GM12878 (cell line): ENCODE data around the gene KANTR. TPM values are rescaled to one million over a fixed set of nuclear protein-coding genes. Genes with fewer than 3 reads are reported as not detected.

Experiments
- ATAC-seq: fragments of 200-7000 bp; cut with Tn5 transposase; 3 replicates; pipeline ENCODE4 v1.9.1; 2020; ENCODE audit warnings: mild to moderate bottlenecking, moderate library complexity
- Bru-seq: library from RNA; stranded (reverse); fragments of 400-500 nt; gene quantifications from one replicate; lab custom pipeline; 2021; lab: Mats Ljungman, UMichigan
- BruChase-seq, 2 experiments: library from RNA; stranded (reverse); fragments of 400-500 nt; gene quantifications; one replicate each; lab custom pipeline; 2021; lab: Mats Ljungman, UMichigan
- BruUV-seq: library from RNA; stranded (reverse); fragments of 400-500 nt; replicated peaks from 2 replicates; lab custom pipeline; 2021; lab: Mats Ljungman, UMichigan
- CTCF ChIA-PET: fragments of 300-600 bp; sonication (Branson Sonifier 250); formaldehyde crosslinking; extraction: SDS; loops from one replicate; lab custom pipeline; 2021; ENCODE audit warnings: inconsistent platforms; lab: Yijun Ruan, JAX
- POLR2A ChIA-PET: fragments of 350-600 bp; formaldehyde crosslinking; extraction: SDS; loops from one replicate; lab custom pipeline; 2021; ENCODE audit warnings: inconsistent platforms; lab: Charles Lee
- RAD21 ChIA-PET: fragments of 300-600 bp; sonication (Branson Sonifier 250); formaldehyde crosslinking; loops from one replicate; lab custom pipeline; 2023; ENCODE audit warnings: antibody characterized with exemption; ENCODE audit not compliant: unreplicated experiment; lab: Charles Lee
- SMC1A ChIA-PET: fragments of 300-600 bp; sonication (Branson Sonifier 250); formaldehyde crosslinking; loops from one replicate; lab custom pipeline; 2023; ENCODE audit not compliant: unreplicated experiment, uncharacterized antibody; lab: Charles Lee
- DNase-seq: peaks from one replicate; pipeline ENCODE4 v3.0.0-alpha.2; 2011; ENCODE audit warnings: low read depth, low spot score
- FAIRE-seq: peaks from 3 replicates; lab custom pipeline; 2011; peaks lifted over from hg19 to GRCh38; lab: Jason Lieb, UNC
- H2AFZ ChIP-seq: 2 replicates; pipeline ENCODE4 v1.6.0; 2011; ENCODE audit warnings: low read depth, low read length, control low read depth; ENCODE audit not compliant: control insufficient read depth
- H3K27ac ChIP-seq: 2 replicates; pipeline ENCODE4 v1.5.1; 2011; ENCODE audit warnings: control low read depth; ENCODE audit not compliant: control insufficient read depth, insufficient read depth
- H3K27me3 ChIP-seq, 2 experiments: replicated peaks in 1 of 2; 2 replicates each; pipeline versions ENCODE4 v1.6.0 to v1.6.1; 2011; ENCODE audit warnings: low read length in 1 of 2; ENCODE audit not compliant: control insufficient read depth in 2 of 2, insufficient read depth in 2 of 2
- H3K36me3 ChIP-seq, 2 experiments: 2 replicates each; pipeline ENCODE4 v1.5.1; 2011; ENCODE audit warnings: low read length in 1 of 2; ENCODE audit not compliant: control insufficient read depth in 2 of 2, insufficient read depth in 2 of 2
- H3K4me1 ChIP-seq: 2 replicates; pipeline ENCODE4 v1.6.1; 2011; ENCODE audit warnings: mild to moderate bottlenecking, low read length, moderate library complexity, mixed read lengths; ENCODE audit not compliant: control insufficient read depth, insufficient read depth
- H3K4me2 ChIP-seq: 2 replicates; pipeline ENCODE4 v1.6.0; 2011; ENCODE audit warnings: control low read depth; ENCODE audit not compliant: control insufficient read depth, insufficient read depth
- H3K4me3 ChIP-seq: fragments of 200-600 bp; sonication (generic); 2 replicates; pipeline ENCODE4 v1.5.1; 2016
- H3K79me2 ChIP-seq: 2 replicates; pipeline ENCODE4 v1.6.0; 2011; ENCODE audit warnings: low read length; ENCODE audit not compliant: control insufficient read depth, insufficient read depth
- H3K9ac ChIP-seq: 2 replicates; pipeline ENCODE4 v1.8.0; 2011; ENCODE audit warnings: low read length, control low read depth, mixed read lengths; ENCODE audit not compliant: control insufficient read depth, insufficient read depth
- H3K9me3 ChIP-seq: replicated peaks from 3 replicates; pipeline ENCODE4 v1.5.1; 2011; ENCODE audit warnings: mild to moderate bottlenecking, low read length; ENCODE audit not compliant: control insufficient read depth, insufficient read depth
- H4K20me1 ChIP-seq: 2 replicates; pipeline ENCODE4 v1.6.0; 2011; ENCODE audit not compliant: control insufficient read depth, insufficient read depth
- CBX3 ChIP-seq: fragments of 200-600 bp; sonication (generic); IDR thresholded peaks from 2 replicates; pipeline ENCODE4 v1.6.1; 2016; ENCODE audit warnings: low read depth, borderline replicate concordance
- E2F4 ChIP-seq: IDR thresholded peaks from 2 replicates; pipeline ENCODE4 v1.6.1; 2012; ENCODE audit warnings: low read depth, low read length, improper control_type of control experiment
- EED ChIP-seq: sonication (generic); IDR thresholded peaks from 2 replicates; pipeline ENCODE4 v1.6.1; 2016; ENCODE audit warnings: antibody characterized with exemption, low read depth
- FOS ChIP-seq: IDR thresholded peaks from 3 replicates; pipeline ENCODE4 v1.6.1; 2011; ENCODE audit warnings: borderline replicate concordance; ENCODE audit not compliant: insufficient read length; ENCODE audit errors: extremely low read depth
- HDGF ChIP-seq: fragments of 450-650 bp; IDR thresholded peaks from 2 replicates; pipeline ENCODE4 v1.6.1; 2016; ENCODE audit warnings: antibody characterized with exemption
- IKZF1 ChIP-seq: fragments of 450-650 bp; conservative IDR thresholded peaks from 2 replicates; pipeline ENCODE4 v1.6.1; 2017; ENCODE audit warnings: antibody characterized with exemption, mild to moderate bottlenecking
- PBX3 ChIP-seq: IDR thresholded peaks from 2 replicates; pipeline ENCODE4 v1.6.1; 2011; ENCODE audit warnings: mild to moderate bottlenecking, low read depth, low read length, moderate library complexity; ENCODE audit not compliant: insufficient replicate concordance
- RFX5 ChIP-seq: IDR thresholded peaks from 2 replicates; pipeline ENCODE4 v1.6.1; 2011; ENCODE audit warnings: low read depth, low read length, improper control_type of control experiment
- SP1 ChIP-seq: IDR thresholded peaks from one replicate; pipeline ENCODE4 v1.6.1; 2011; ENCODE audit warnings: low read depth, low read length
- TAF1 ChIP-seq: IDR thresholded peaks from 2 replicates; pipeline ENCODE4 v1.6.1; 2011; ENCODE audit warnings: mild to moderate bottlenecking, low read depth, low read length, borderline replicate concordance
- YBX1 ChIP-seq: fragments of 450-650 bp; IDR thresholded peaks from 2 replicates; pipeline ENCODE4 v1.6.1; 2016; ENCODE audit warnings: antibody characterized with exemption
- YY1 ChIP-seq: IDR thresholded peaks from 2 replicates; pipeline ENCODE4 v1.6.1; 2011; ENCODE audit warnings: low read depth, mild to moderate bottlenecking, low read length
- ZBTB4 ChIP-seq: fragments of 450-650 bp; formaldehyde crosslinking; IDR thresholded peaks from 2 replicates; pipeline ENCODE4 v1.4.0; 2022; ENCODE audit warnings: mild to moderate bottlenecking, moderate library complexity
- WGBS: methylation state at CpG from one replicate; pipeline ENCODE4 v1.1.6; 2016; ENCODE audit warnings: low lambda C conversion rate; ENCODE audit not compliant: insufficient replicate concordance, insufficient coverage; ENCODE audit errors: missing lambda C conversion rate; 5-methylcytosine and 5-hydroxymethylcytosine counted together
- in situ Hi-C: fragments of 300-500 bp; cut with MboI; formaldehyde crosslinking; loops from 9 replicates; pipeline ENCODE4 v1.14.3; 2018; ENCODE audit warnings: mixed read lengths
- intact Hi-C: fragments of 100-400 bp; cut with micrococcal nuclease; formaldehyde crosslinking; loops from one replicate; pipeline ENCODE4 v1.14.2; 2022; ENCODE audit not compliant: unreplicated experiment
- long read RNA-seq, 2 experiments: library from polyadenylated mRNA; unstranded; transcript quantifications; one replicate each; pipeline ENCODE4 v2.0.0, GENCODE V29; 2019 to 2020
- polyA minus RNA-seq, 3 experiments: library from RNA; depleted of rRNA, polyadenylated mRNA; stranded (reverse); fragments of >200 nt; gene quantifications; 2 replicates each; pipeline ENCODE4 v1.2.3, GENCODE V29; 2011
- polyA plus RNA-seq, 11 experiments: library from polyadenylated mRNA; depleted of rRNA in 4 of 11; unstranded in 6 of 11; stranded (reverse) in 5 of 11; fragments of >200 nt; fragmentation: Nextera tagmentation in 4 of 11; fragmentation: Illumina TruSeq in 1 of 11; extraction: Ambion mirVana in 4 of 11; extraction: Trizol in 1 of 11; gene quantifications; 1 replicate in 1 of 11; 2 replicates in 10 of 11; pipeline versions ENCODE4 v1.2.1 to v1.2.3, GENCODE V29; 2011 to 2016; ENCODE audit warnings: inconsistent platforms in 2 of 11, missing spikeins in 2 of 11, low read depth in 1 of 11
- total RNA-seq, 4 experiments: library from RNA; depleted of rRNA in 3 of 4; stranded (reverse); fragments of >200 nt in 3 of 4; fragmentation: Illumina TruSeq in 1 of 4; extraction: Trizol in 1 of 4; gene quantifications; 2 replicates each; pipeline versions ENCODE4 v1.2.1 to v1.2.3, GENCODE V29; 2013 to 2021

The KANTR gene
- total RNA-seq (2013; cell fraction: nucleolus; rRNA removed) = 121 TPM in 2 replicates
- 7.0 and 8.6 TPM in 2 replicates for total RNA-seq (2014; rRNA removed)
- total RNA-seq (2014; rRNA removed; fragmentation: Illumina TruSeq; extraction: Trizol) = 8.5 and 9.8 TPM in 2 replicates
- 5.3 and 6.0 TPM in 2 replicates for total RNA-seq (2021)
- 3.8 TPM for polyA plus RNA-seq (2011; ENCODE audit: low read depth)
- 14.8 and 21.1 TPM in 2 replicates for polyA plus RNA-seq (2011; rRNA removed)
- polyA plus RNA-seq (2011; cell fraction: cytosol; rRNA removed) = 4.2 and 4.8 TPM in 2 replicates
- polyA plus RNA-seq (2011; cell fraction: nucleus; rRNA removed) = 34.2 and 35.6 TPM in 2 replicates
- polyA plus RNA-seq (2012) = 5.6 and 6.2 TPM in 2 replicates
- 6.0 and 7.5 TPM in 2 replicates for polyA plus RNA-seq (2014; fragmentation: Illumina TruSeq; extraction: Trizol)
- 1 to 10 TPM in 1 of 2 experiments, under 1 TPM in 1; 1.00 to 1.1 TPM for polyA plus RNA-seq (2014; fragmentation: Nextera tagmentation; extraction: Ambion mirVana)
- 5.1 and 5.4 TPM in 2 replicates for polyA plus RNA-seq (2014; rRNA removed)
- polyA plus RNA-seq (2016; fragmentation: Nextera tagmentation; extraction: Ambion mirVana) = 1 to 10 TPM; 4.5 to 4.6 TPM
- polyA minus RNA-seq (2011; rRNA and poly(A)+ RNA removed) = 79.8 and 87.1 TPM in 2 replicates
- polyA minus RNA-seq (2011; cell fraction: cytosol; rRNA and poly(A)+ RNA removed) = 7.4 and 8.2 TPM in 2 replicates
- 39.4 and 68.1 TPM in 2 replicates for polyA minus RNA-seq (2011; cell fraction: nucleus; rRNA and poly(A)+ RNA removed)
- Bru-seq, nascent RNA = percentile 66 among the genes with signal in this experiment
- percentile 60 among the genes with signal in this experiment for BruChase-seq, experiment 1, labeled RNA remaining after a 6-hour chase
- percentile 65 among the genes with signal in this experiment for BruChase-seq, experiment 2, labeled RNA remaining after a 2-hour chase
- long read RNA-seq, experiment 1 = 0 reads
- long read RNA-seq, experiment 2, partial matches to known transcripts = 2 of 5 reads
- long read RNA-seq, experiment 2, other reads (novel, unspliced or antisense) = 3 of 5 reads

- DNase-seq (peak; percentile 73), FAIRE-seq (peak; percentile 72), ATAC-seq (peak; percentile 92)
- intact Hi-C loops = loop anchor here (1.0 kb wide), 2 partner anchors 12 to 23 kb away; partner anchors contain the start of gene TSPYL2
- Histone ChIP-seq H3K79me2 (peaks cover 6% of the 10 kb centered on the region), H3K4me2 (peak within 1 kb of the TSS; percentile 91), H3K27me3 (no peaks in the 10 kb centered on the region), H3K36me3 (no peaks in the 10 kb centered on the region), H3K9me3 (no peaks in the 10 kb centered on the region), H3K9ac (peak within 1 kb of the TSS; percentile 67), H3K4me1 (no peaks in the 10 kb centered on the region), H3K27ac (peak within 1 kb of the TSS; percentile 45), H4K20me1 (no peaks in the 10 kb centered on the region), H3K4me3 (peak within 1 kb of the TSS; percentile 71), H2AFZ (peak within 1 kb of the TSS; percentile 72)
- in situ Hi-C loops = no loop called here
- BruUV-seq = no TSS peak
- ChIA-PET RAD21 (interaction anchor here (1.0 kb wide), 2 partner anchors 12 to 21 kb away, joined by 3 to 4 read pairs; no protein-coding TSS in a partner anchor), SMC1A (interaction anchor here (1.2 to 1.3 kb wide), 2 partner anchors 19 to 22 kb away, joined by 3 to 5 read pairs; no protein-coding TSS in a partner anchor), CTCF (interaction anchor here (0.6 to 1.7 kb wide), 3 partner anchors 9 to 23 kb away, joined by 3 to 8 read pairs (median 3); no protein-coding TSS in a partner anchor), POLR2A (interaction anchor here (1.7 kb wide), 1 partner anchor 12 kb away, joined by 5 read pairs; the partner anchor contains the start of gene TSPYL2)
- WGBS = 33% methylated on average over 67 of the region's 67 CpGs
- peak; percentile 82 for TF ChIP-seq SP1
- TF ChIP-seq E2F4 = peak; percentile 71
- no peak for TF ChIP-seq YY1
- no peak for TF ChIP-seq EED
- TF ChIP-seq PBX3 = peak; percentile 11
- TF ChIP-seq TAF1 = peak; percentile 15; the same call in 1 of the 2 replicates
- TF ChIP-seq ZBTB4 (CRISPR knock-in tag) = no peak
- peak; percentile 80 for TF ChIP-seq IKZF1
- TF ChIP-seq FOS = peak; percentile 37
- TF ChIP-seq RFX5 = peak; percentile 67; the same call in 1 of the 2 replicates
- no peak for TF ChIP-seq CBX3
- TF ChIP-seq HDGF = no peak
- TF ChIP-seq YBX1 = no peak
Observed at GRCh38 chrX:53093748-53094581, at the start of gene KANTR. TSS of gene KANTR (plus strand) at chrX:53094142. CDS start at chrX:53124273, 30,131 bp downstream.
